DMS114 treated with DMSO at 0.1 percent for 48 hours (cell line): ENCODE results near the gene CARD11.
A peak's percentile ranks its signal among the peaks of the same experiment; 100 is the strongest.

ENCODE experiments used
- DNase-seq: peaks from one replicate; lab custom pipeline; 2025; ENCODE audit not compliant: unreplicated experiment; lab: John Stamatoyannopoulos, UW

Gene CARD11

DNA sequence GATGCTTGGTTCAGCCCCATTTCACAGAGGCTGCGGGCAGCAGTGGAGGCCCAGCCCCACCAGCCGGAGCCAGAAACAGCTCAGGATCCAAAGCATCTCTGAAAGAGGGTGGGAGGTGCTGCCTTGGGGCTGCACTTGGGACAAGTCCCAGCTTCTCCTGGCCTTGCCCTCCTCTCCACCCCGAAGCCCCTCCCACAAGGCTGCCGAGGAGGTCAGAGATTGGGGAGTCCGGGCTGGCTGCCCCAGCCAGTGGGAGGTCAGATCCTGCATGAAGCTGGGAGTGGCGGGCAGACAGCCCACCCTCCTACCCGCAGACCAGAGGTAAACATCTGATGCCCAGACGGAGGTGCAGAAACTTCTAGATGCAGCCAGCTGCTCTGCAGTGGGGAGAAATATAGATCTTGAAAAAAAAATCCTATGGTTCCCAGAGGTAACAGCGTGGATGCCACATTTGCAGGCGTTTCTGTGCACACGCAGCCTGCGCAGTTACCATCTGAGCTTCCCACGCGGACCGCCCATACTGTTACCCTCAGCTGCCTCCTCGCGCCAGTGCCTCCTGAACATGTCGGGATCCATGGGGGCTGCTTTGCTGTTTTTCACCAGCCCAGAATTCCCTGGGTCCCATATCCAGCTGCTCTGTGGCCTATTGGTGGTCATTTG lies 162.7 kb downstream of the CARD11 start:
- no peak for DNase-seq

DNA sequence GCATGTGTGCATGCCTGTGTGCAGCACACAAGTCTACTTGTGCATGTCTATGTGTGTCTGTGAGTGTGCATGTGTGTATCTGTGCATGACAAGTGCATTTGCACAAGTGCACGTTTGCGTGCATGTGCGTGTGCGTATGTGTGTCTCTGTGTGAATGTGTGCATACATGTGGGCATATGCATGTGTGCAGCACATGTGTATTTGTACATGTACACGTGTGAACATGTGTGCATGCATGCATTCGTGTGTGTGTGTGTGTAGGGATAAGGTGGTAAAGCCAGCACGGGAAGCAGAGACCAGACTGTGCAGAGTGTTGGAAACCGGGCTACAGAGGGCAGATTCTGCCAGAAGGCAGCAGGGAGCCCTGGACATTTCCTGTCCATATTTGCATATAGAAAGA lies 163.6 kb downstream of the CARD11 start:
- DNase-seq: no peak

DNA sequence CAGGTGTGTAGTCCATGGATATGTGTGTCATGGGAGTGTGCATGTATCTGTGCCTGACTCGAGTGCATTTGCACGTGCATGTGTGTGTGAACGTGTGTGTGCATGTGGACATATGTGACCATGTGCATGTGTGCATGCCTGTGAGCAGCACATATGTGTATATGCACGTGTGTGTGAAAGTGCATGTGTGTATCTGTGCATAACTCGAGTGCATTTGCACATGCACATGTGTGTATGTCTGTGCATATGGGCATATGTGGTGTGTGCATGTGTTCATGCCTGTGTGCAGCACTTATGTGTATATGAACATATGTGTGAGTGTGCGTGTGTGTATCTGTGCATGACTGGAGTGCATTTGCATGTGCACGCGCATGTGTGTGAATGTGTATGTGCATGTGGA lies 164.3 kb downstream of the CARD11 start:
- DNase-seq: no peak

DNA sequence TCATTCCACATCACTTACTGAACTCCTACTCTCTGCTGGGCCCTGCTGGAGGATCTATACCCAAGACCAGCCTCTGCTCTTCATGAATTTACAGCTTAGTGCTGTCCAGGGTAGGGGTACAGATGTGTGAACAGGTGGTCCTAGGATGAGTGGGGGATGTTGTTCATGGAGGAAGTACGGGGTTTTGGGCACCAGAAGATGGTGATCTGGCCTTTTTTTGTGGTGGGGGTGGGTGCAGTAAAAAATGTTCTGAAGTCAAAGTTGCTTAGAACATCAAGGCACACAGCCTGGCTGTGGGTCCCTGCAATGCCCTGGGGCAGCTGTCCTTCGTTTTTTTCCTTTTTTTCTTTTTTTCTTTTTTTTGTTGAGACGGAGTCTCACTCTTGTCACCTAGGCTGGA lies 165.4 kb downstream of the CARD11 start:
- DNase-seq: no peak

DNA sequence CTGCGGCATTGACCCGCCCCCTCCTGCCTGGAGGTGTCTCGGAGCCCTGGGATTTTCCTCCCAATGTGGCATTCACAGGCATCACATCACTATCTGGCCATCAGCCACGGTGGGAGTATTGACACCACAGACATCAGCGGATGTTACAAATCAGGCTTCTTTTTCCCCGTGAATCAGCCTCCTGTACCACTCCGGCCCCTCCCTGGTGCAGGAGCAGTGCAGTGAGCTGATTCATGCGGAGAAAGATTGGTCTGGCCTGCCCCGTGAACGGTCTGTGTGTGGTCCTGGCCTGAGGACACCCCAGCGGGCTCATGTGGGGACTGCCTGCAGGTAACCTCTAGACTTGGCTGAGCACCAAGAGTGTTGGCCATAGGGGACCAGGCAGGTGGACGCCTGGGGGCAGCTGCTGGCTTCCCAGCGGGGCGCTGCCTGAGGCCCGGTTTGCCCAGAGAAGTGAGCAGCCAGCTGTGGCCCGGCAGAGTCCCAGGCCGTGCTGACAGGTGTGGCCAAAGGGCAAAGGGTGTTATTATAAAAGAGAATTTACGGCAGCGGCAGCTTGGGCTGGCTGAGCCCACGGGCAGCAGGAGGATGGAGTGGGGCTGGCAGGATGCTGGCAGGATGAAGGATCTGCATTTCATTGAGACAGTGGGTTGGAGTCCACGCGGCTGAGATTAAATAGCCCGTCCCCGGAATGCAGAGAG lies 167.5 kb downstream of the CARD11 start:
- DNase-seq: no peak

GRCh38 chr7:2873686-2874551 lies 169.7 kb downstream of the CARD11 start:
- no peak for DNase-seq

DNA sequence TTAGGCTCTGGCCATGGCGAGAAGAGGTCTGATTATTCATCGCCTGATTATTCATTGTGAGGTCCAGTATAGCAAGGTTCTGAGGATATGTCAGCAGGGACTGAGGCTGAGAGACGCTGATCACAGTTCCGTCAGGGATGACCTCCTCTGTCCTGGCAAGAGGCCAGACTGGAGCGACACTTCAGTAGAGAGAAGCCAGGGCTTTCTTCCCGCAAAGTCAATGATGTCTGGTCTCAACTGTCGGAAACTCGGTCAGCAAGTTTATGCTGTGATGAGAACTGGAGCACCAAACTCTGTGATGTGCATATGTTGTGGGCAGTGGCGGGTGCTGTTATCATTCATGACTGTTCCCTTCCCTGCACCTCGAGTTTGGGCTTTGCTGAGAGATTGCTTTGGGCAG lies 170.5 kb downstream of the CARD11 start:
- no peak for DNase-seq

DNA sequence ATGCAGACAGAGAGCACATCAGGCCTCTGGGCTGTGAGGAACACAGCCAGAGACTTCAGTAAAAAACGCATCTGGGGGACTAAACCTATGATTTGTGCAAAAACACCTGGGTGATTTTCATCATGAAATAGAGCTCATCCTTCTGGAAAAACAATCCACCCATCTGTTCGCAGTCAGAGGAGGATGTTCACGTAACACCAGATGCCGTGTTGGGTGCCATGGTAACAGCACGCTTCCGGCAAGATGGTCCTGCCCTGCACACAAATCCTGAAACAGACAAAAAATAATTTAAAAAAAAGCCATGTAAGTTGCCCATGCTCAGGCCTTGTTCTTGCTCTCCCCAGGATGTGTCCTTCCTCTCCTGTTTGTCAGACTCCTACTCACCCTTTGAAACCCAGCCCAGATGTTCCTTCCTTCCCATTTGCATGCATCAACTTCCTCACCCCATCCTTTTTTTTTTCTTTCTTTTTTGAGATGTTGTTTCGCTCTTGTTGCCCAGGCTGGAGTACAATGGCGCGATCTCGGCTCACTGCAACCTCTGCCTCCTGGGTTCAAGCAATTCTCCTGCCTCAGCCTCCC lies 171.3 kb downstream of the CARD11 start:
- DNase-seq: no peak

GRCh38 chr7:2870471-2870931 lies 173.2 kb downstream of the CARD11 start:
- DNase-seq: no peak

- no peak for DNase-seq
Measured at GRCh38 chr7:2869981-2870380, 173.7 kb downstream of the CARD11 start.

- no peak for DNase-seq
Measured at GRCh38 chr7:2866601-2867000, 177.1 kb downstream of the CARD11 start.

GRCh38 chr7:2864999-2865670 lies 178.5 kb downstream of the CARD11 start:
- DNase-seq: peak; percentile 18

DNA sequence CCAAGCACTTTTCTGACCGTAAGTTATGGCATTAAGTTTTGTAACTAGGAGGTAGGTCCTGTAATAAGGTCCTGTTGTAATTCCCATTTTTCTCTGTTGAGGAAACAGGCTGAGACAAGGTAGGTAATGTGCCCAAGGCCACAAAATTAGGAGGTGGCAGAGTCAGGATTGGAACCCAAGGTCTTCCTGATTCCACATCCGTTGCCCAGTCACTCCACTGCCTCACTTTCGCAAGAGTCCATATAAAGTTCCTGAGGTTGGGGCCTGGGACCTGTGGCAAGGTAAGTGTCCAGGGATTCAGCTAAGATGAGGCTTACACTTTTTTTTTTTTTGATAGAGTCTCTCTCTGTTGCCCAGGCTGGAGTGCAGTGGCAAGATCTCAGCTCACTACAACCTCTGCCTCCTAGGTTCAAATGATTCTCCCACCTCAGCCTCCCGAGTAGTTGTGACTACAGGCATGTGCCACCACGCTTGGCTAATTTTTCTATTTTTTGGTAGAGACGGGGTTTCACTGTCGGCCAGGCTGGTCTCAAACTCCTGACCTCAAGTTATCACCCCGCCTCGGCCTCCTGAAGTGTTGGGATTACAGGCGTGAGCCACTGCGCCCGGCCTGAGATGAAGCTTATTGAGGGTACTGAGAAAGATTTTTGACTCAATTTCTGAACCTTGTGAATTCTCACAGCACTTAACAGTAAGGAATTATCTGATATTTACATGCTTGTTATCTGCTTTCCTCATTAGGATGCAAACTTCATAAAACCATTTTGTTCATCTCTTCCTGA lies 179.3 kb downstream of the CARD11 start:
- no peak for DNase-seq

GRCh38 chr7:2863461-2864066 lies 180.1 kb downstream of the CARD11 start:
- DNase-seq: no peak

- no peak for DNase-seq
Measured at GRCh38 chr7:2862831-2863361, 180.8 kb downstream of the CARD11 start.

- no peak for DNase-seq
Measured at GRCh38 chr7:2861509-2861908, 182.2 kb downstream of the CARD11 start.

GRCh38 chr7:2860627-2861133 lies 183.0 kb downstream of the CARD11 start:
- DNase-seq: no peak

- DNase-seq: no peak
Measured at GRCh38 chr7:2859952-2860351, 183.7 kb downstream of the CARD11 start.

DNA sequence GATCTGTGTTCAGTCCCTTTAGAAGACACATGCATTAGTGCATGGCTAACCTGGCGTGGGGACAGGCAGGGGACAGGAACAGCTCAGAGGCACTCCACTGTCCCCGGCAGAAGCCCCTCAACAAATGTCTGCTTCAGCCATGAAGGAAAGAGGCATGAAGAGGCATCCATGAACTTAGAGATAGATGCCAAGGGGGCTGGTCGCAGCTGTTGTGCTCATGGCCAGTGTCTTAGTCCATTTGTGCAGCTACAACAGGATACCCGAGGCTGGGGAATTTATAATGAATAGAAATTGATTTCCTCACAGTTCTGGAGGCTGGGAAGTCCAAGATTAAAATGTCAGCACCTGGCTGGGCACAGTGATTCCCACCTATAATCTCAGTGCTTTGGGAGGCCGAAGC lies 185.0 kb downstream of the CARD11 start:
- DNase-seq: no peak
